Stimulated activated CD4-positive, alpha-beta T cell treated with anti-CD3 and anti-CD28 coated beads, Interleukin-4, amount 100 ng/mL, for 24 hours (primary cell): Measurements from ENCODE around the gene TEX52.
"Not testable (repeated sequence)": the region's sequence is repeated elsewhere in the genome, so short reads cannot be mapped to it uniquely, and the experiment has no call there.

Experiments
- DNase-seq: peaks from one replicate; pipeline ENCODE4 v3.0.0-alpha.2; 2020

Gene TEX52

DNA sequence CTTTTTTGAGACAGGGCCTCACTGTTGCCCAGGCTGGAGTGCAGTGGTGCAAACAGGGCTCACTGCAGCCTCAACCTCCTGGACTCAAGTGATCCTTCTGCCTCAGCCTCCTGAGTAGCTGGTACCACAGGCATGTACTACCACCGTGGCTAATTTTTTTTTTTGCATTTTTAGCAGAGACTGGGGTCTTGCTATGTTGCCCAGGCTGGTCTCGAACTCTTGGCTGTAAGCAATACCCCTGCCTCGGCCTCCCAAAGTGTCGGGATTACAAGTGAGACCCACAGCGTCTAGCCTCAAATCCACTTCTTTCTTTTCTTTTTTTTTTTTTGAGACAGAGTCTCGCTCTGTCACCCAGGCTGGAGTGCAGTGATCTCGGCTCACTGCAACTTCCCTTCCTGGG, 6.6 kb upstream of the TEX52 start:
- DNase-seq: not testable (repeated sequence)

DNA sequence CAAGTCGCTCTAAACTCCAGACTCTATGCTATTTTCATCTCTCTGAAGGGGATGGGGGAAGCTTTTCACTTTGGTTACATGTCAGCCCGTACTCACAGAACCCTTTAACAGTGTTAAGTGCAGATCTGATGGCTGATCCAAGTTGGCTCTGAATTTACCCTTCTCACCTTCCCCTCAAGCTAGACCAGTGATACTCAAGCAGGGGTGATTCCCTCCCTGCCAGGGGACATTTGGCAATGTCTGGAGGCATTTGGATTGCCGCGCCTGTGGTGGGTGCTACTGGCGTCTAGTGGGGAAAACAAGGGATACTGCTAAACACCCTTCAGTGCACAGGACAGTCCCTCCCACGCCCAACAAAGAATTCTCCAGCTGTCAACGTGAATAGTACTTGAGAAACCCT, 6.0 kb upstream of the TEX52 start:
- DNase-seq: no peak

DNA sequence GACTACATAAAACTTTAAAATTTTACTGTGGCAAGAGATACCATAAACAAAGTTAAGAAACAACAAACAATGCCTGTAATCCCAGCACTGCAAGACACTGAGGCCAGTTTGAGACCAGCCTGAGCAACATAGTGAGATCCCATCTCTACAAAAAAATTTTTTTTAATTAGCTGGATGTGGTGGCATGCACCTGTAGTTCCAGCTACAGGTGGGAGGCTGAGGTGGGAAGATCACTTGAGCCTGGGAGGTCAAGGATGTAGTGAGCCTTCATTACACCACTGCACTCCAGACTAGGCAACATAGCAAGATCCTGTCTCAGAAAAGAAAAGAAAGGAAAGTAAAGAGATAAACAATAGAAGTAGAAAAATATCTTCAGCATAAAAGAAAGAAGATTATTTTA, 3.3 kb upstream of the TEX52 start:
- DNase-seq: no peak

DNA sequence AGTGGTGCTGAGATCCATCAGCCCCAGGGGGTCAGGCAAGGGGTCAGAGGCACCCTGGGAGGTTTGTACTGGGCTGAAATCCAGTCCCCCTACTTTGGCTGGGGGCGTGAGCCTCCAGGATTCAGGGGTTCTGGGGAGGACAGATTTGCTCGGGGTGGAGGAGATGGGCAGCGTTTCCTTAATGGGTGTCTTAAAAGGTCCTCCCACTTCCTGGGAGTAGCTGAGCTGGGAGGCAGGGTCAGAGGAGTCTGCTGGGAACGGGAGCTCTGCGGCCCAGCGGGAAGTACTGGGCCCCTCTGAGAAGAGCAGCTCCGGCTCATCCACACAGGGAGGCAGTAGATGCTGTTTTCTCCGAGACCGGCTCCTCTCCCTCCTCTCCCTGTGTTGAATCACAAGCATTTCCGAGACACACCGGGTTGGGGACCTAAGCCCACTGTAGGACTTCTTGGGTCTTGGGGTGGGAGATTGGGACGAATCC, 2.1 kb upstream of the TEX52 start:
- no peak for DNase-seq

DNA sequence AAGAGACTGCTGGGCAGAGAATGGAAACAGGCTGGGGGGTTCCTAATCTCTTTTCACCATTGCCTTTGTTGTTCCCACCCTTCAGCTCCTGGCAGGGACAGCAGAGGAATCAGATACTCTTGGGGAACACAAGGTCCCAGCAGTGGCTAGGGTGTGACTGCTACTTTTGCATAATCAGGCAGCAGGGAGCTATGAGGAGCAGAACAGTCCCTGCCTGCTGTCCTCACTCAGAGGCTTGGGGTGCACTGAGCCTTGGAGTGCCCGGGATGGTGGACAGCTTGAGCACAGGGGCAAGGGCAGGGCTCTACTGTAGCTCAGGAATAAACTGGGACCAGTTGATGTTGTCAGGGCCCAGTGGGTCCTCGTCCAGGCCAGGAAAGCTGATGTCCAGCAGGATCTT, 1.5 kb upstream of the TEX52 start:
- DNase-seq: no peak

DNA sequence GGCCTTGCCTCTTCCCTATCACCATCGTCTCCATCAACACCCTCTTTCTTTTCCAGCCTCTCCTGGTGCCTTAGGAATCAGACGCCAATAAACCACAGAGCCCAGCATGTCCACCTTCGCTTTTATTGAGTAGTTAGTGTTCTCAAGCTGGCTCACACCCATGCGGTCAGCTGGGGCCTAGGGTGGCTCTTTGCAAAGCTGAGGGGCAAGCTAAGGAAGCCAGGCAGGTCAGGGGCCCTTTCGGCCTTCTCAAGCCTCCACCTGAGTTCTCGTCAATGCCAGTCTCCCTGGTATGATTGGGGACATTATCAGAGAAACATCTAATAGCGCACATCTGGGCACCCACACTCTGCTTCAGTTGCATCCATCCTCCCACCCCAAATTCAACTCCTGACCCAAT, 737 bp upstream of the TEX52 start:
- no peak for DNase-seq

DNA sequence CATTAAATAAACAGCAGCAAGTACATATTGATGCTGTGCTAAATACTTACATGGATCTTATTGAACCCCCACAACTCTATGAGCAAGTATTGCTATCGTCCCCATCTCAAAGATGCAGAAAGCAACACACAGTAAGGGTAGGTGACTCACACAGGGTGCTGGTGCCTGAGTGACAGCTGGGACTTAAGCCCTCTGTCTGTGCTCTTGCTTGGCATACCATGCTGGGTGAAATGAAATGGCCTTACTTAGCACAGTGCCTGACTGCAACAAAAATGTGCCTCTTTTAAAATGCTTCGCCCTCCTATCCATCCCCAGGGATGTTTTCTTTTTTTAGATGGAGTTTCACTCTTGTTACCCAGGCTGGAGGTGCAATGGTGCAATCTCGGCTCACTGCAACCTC, 788 bp downstream of the TEX52 start:
- DNase-seq: no peak

DNA sequence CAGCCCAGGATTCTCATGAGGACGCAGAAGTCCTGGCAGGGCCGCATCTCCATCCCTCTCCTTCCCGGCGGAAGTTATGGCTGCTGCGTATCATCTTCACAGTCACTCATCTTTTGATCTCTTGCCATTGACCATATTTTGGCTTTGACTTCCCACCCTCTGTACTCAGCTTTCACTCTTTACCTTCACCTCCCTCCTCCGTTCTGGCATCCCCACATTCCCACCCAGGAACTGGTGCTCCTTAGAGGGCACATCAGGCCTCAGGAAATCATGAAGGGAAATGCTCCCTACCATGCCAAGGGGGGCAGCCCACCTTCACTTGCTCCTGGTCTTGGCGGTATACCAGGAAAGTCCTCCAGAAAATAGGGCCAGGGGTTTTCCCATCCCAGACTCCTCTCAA, 1.3 kb downstream of the TEX52 start:
- DNase-seq: no peak

DNA sequence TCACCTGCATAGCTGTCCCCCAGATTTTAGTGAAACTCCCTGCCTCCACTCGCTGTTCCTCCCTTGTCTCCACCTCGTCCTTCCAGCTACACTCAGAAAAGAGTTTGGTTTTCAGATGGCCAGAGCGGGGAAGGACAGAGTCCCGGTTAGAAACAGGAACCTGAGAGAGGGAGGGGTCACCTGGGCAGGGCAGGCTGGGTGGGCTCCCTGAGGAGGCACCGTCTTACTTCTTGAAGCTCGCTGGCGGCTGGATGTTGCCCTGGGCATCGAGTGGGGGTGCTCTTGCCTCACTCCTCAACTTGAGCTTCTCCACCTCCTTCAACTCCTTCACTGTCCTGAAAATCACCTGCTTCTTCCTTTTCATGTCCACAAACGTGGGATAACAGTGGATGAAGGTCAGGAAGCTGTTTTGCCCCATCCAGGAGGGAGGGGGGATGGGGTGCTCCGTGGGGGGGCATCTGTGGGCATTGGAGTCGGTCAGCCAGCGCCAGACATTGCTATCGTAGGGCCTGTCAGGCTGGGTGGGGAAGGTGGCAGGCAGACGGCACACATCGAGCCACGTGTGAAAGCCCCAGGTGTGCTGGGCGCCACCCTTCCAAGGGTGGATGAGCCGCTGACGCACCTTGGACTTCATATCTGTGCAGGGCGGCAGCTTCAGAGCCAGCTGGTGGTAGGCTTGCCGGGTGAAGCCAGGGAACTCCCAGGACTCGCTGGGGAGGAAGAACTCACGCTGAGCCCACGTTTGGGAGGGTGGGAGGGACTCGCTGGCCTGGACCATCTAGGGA, 2.0 kb downstream of the TEX52 start:
- DNase-seq: no peak

DNA sequence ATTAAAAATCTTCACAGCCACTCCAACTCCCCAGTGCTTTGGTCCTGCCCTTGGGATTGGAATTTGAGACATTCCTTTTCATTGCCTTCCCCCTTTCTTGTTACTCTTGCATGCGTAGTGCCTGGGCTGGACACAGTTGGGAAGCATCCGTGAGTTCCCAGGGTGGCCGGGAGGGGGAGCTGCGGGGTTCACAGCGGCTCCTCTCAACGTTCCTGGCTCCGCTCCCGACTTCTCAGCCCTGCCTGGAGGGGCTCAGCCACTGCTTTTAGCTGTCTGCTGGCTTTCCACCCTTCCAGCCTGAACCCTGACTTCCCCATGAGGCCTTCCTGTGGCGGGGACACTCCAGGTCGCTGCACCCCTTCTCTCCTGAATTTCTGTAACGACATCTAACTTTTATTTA, 3.2 kb downstream of the TEX52 start:
- peak; percentile 53 for DNase-seq

DNA sequence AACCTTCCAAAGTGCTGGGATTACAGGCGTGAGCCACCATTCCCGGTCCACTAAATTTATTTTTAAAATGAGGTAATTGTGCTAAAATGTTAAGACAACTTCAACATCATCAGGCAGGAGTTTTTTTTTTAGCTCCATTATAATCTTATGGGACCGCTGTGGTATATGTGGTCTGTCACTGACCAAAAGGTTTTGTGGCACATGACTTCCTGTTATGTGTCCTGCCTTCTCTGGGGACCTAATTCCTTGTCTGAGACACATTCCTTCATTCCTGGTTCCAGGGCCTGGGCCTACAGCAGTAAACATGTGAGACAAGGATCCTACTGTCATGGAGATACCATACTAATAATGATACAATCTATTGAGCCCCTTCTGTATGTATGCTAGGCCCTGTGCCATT, 4.9 kb downstream of the TEX52 start:
- no peak for DNase-seq

DNA sequence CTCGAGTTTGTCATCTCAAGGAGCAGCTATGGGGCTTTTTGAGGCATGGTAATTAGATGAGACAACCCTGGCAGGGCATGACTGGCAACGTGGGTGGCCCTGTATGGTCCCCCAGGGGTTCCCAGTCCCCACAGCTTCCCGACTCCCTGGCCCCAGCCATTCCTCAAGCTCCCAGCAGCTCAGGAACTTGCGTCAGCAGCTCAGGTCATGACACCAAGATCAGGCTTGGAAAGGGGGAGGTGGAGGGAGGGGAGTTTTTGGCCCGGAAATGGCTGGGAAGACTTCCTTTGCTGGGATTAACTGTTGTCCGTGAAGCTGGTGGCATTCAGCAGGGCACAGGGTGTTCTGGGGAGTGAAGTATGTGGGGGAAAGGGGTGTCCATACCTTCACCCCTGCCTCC, 11.6 kb downstream of the TEX52 start:
- DNase-seq: no peak

DNA sequence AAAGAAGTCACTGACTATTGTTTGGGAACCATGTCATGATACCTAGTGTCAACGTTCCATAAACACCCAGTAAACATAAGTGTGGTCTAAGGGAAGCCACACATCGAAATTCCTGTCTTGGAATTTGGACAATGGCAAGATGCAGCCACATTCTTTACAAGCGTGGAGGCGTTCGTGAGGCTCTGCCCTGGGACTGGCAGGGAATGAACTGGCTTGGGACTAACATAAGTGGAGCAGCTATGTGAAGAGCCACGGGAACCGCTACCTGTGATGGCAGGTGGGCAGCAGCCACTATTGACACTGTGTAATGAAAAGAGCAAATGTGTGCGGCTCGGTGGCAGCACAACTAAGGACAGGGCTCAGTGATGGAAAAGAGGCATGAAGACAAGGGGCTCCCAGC, 12.1 kb downstream of the TEX52 start:
- no peak for DNase-seq

DNA sequence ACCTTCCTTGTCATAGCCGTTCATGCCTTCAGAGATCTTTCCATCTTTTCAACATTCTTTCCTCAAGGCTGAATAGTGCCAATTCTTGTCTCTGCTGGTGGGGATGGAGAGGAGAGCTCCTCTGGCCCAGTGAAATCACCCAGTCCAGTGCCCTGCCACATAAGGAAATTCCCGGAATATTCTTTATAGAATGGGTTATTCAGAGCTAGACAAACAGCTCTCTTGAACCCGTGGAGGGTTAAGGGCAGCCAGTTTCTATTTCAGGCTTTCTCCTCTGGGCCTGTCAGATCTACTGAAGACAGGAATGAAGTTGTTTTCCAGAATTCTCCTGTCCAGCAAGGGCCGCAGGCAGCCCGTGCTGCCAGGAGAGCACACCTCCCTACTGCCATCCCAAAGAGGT, 13.9 kb downstream of the TEX52 start:
- DNase-seq: no peak

DNA sequence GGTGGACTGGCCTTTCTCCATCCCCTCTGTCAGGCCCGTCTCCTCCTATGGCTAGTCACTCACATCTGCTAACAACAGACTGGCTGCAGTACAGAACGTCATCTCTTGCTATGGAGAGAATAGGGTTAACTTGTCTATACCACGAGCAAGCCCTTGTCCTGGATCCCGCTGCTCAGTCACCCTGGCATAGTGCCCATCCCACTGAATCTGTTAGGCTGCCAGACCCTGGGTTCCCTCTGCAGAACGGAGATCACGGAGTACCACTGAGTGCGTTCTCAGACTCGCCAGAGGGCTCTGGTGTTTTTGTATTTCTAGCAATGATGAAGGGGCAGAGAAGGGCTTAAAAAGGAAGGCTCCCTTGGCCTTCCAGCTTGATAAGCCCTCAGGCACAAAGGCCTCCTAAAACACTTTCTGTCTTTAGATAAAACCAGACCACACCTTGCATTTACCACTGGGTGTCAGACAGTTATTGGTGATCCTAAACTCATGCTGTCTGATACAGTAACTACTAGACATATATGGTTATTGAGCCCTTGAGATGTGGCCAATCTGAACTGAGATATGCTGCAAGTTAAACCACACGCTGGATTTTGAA, 15.7 kb downstream of the TEX52 start:
- no peak for DNase-seq

DNA sequence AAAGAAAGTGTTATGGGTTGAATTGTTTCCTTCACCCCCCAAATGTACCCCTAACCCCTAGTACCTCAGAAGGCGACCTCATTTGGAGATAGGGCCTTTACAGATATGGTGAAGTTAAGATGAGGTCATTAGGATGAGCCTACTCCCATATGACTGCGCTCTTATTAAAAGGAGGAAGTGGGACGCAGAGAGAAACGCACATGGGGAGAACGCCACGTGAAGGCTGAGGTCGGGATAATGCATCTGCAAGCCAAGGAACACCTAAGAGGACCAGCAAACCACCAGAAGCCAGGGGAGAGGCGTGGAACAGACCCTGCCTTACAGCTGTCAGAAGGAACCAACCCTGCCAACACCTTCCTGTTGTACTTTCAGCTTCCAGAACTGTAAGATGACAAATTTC, 20.3 kb downstream of the TEX52 start:
- no peak for DNase-seq

DNA sequence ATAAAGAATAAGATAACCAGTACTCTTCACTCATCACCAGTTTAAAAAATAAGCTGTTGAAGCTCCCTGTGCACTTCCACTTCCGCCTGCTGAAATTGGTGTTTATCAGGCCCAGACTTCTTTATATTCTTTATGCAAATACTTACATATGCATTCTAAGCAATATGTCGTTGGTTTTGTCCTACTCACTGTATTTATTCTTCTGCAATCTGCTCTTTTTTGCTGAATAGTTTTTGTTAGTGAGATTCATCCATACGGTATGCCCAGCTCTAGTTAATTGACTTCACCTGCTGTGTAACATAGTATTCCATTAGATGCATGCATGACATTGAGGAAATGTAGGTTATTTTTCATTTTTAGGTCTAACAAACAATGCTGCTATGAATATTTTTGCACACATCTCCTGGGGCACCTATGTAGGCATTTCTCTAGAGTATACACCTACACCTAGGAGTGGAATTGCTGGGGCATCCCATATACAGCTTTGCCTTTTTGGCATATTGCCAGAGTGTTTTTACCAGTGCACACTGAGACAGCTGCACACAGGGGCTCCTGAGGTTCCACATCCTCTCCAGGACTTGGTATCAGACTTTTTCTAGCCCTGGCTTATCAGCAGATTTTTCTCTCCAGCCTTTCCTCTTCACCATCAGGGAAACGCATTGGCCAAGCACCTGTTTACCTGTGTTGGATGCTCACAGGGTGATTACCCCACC, 21.0 kb downstream of the TEX52 start:
- DNase-seq: no peak

DNA sequence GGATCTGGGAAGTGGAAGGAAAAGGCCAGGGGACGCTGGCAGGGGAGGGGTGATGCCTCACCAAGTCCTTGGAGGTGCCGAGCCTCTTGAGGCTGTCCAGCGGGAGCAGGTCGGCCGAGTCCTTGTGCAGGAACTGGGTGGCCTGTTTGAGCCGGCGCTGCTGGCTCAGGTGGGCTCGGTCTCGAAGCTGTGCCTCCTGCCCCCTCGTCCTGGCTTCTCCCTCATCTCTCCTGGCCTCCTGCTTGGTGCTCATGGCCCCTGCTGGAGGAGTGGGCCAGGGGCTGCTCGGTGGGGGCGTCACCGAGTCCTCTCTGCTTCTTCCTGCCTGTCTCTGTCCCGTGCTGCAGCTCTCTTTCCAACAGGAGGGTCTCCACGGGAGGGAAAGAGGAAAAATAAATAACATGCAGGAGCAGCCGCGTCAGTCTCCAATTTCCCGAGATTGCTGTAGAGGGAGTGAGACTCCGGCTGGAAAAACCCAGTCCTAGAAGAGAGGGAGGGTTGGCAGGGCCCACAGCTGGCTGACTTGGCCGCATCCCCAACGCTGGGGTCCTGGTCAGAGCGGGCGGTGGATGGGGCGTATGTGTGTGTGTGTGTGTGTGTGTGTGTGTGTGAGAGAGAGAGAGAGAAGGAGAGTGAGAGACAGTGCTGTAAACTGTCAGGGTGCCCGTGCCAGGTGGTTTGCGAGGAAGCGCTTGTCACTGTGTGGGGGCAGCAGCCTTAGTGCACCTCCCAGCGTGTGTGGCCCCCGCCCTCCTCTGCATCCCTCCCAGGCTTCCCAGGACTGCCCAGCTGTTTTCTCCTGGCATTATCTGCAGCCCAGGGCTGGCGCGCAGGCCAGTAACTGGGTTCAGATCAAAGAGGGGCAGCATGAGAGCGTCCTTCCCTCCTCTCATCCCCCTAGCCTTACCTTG, 22.0 kb downstream of the TEX52 start, which contains the start of gene NRIP2:
NRIP2 (minus strand) TSS at position 455 of the 911 bp plus-strand sequence; CDS start at position 403, 52 bp downstream.
- DNase-seq: no peak

DNA sequence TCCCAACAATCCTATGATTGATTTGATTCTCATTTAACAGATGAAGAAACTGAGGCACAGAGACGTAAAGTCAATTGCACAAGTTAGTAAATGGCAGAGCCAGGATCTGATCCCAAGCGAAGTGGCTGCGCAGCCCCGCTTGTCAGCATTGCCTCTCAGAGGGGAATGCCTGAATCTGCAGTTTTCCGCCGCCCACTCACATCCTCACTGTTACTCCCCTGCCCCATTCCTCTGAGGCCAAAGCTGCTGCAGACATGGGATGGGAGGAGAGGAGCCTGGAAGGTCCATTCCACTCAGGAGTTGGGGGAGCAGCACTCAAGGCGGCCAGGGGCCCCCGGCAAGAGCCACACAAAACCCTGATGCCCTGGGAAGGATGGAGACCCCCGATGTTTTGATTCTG, 23.0 kb downstream of the TEX52 start:
- no peak for DNase-seq

DNA sequence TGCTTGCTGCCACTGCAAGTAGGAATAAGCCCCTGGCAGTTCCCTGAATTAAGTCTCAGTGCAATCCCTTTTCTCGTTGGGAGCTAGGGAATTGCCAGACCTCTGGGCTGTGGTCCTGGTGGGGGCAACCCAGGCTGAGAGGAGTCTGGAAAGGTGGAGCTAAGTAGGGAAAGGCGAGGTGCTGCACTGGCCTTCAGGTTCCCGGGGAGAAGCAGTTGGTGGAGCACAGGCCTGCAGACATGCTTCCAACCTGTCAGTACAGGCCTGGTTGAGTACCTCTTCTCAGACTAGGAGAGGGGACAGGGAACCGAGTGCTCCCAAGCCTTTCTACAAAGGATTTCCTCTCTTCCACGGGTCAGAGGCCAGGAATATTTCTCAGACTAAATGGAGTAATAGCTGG, 23.5 kb downstream of the TEX52 start:
- DNase-seq: no peak

DNA sequence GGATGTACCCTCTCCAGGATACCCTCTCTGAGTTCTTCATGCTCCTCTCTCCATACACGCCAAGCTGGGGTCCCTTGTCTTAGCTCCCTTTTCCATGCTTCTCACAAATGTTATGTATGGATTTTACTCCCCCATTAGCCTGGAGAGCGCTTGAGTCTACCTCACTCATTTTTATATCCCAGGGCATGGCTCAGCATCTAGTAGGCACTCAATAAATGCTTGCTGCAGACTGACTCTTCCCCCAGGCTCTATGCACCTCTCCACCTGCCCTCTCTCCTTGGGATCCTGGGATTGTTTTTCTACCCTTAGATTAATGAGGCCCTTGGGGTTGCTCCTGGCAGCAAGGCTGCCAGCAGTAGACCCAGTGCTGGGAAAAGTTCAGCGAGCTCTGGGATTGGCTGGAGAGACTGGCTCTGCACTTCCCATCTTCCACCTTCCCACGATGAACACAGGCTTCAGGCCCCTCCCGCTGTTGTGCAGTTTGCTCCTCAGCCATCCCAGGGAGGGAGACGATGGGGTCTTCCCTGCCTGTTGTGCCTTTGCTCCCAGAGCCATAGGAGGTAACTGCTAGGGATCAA, 24.2 kb downstream of the TEX52 start:
- no peak for DNase-seq

DNA sequence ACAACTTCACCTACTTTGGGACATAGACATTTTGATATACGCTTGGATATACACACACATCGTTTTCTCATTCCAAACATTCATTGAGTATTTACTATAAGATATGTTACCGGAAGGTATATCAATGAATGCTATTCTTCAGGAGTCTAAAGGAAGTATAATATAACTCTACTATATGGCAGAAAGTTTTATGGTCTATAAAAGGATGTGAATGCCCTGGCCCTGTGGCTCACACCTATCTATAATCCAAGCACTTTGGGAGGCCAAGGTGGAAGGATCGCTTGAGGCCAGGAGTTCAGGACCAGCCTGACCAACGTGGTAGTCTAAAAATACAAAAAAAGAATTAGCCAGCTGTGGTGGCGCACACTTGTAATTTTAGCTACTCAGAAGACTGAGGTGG, 27.6 kb downstream of the TEX52 start:
- DNase-seq: no peak
